H1 (cell line): Measurements from ENCODE around the gene ITGA4. TPM values are rescaled to one million over a fixed set of nuclear protein-coding genes. Genes with fewer than 3 reads are reported as not detected.

ENCODE experiments used
- CTCF ChIA-PET: fragments of 300-600 bp; sonication (Branson Sonifier 250); formaldehyde crosslinking; loops from one replicate; lab custom pipeline; 2021; ENCODE audit not compliant: partially characterized antibody; lab: Charles Lee
- POLR2A ChIA-PET: fragments of 300-600 bp; sonication (Branson Sonifier 250); formaldehyde crosslinking; loops from one replicate; lab custom pipeline; 2021; ENCODE audit warnings: inconsistent platforms; ENCODE audit not compliant: partially characterized antibody; lab: Charles Lee
- DNase-seq, 2 experiments: peaks; one replicate each; pipeline versions ENCODE4 v3.0.0 to v3.0.0-alpha.2; 2010 to 2022; ENCODE audit warnings: low spot score in 2 of 2, low read depth in 1 of 2, mixed read lengths in 1 of 2
- FAIRE-seq: peaks from 2 replicates; lab custom pipeline; 2011; peaks lifted over from hg19 to GRCh38; lab: Jason Lieb, UNC
- H2AFZ ChIP-seq: 2 replicates; pipeline ENCODE4 v1.8.1; 2012; ENCODE audit warnings: low read length, inconsistent platforms
- H2AK5ac ChIP-seq: 2 replicates; pipeline ENCODE4 v1.6.1; 2013; ENCODE audit warnings: low read depth, low read length
- H2BK120ac ChIP-seq: replicated peaks from 2 replicates; pipeline ENCODE3; 2013; ENCODE audit warnings: low read depth, low read length, inconsistent platforms
- H2BK12ac ChIP-seq: 2 replicates; pipeline ENCODE4 v1.6.1; 2013; ENCODE audit warnings: low read depth, low read length
- H2BK15ac ChIP-seq: 2 replicates; pipeline ENCODE4 v1.6.1; 2013; ENCODE audit warnings: low read length
- H2BK20ac ChIP-seq: 2 replicates; pipeline ENCODE4 v1.6.1; 2013; ENCODE audit warnings: low read length
- H2BK5ac ChIP-seq: 2 replicates; pipeline ENCODE4 v1.6.1; 2013; ENCODE audit warnings: low read depth, low read length
- H3K14ac ChIP-seq: 2 replicates; pipeline ENCODE4 v1.6.1; 2013; ENCODE audit warnings: inconsistent platforms; ENCODE audit not compliant: insufficient read length
- H3K18ac ChIP-seq: 2 replicates; pipeline ENCODE4 v1.6.1; 2013; ENCODE audit warnings: low read length; ENCODE audit errors: extremely low read depth
- H3K23ac ChIP-seq: 2 replicates; pipeline ENCODE4 v1.6.1; 2013; ENCODE audit warnings: inconsistent platforms; ENCODE audit not compliant: insufficient read length
- H3K23me2 ChIP-seq: 2 replicates; pipeline ENCODE4 v1.6.1; 2013; ENCODE audit warnings: low read depth, low read length
- H3K27ac ChIP-seq: 2 replicates; pipeline ENCODE4 v1.6.1; 2011; ENCODE audit warnings: low read depth, low read length, inconsistent platforms
- H3K27me3 ChIP-seq, 4 experiments: replicated peaks in 1 of 4; 1 replicate in 1 of 4; 2 replicates in 3 of 4; pipeline versions ENCODE4 v1.6.1 to v1.8.1; 2011 to 2013; ENCODE audit warnings: low read length in 3 of 4, mild to moderate bottlenecking in 3 of 4, inconsistent platforms in 2 of 4, mixed read lengths in 2 of 4, moderate library complexity in 1 of 4; ENCODE audit not compliant: control insufficient read depth in 3 of 4, insufficient read depth in 3 of 4; ENCODE audit errors: extremely low read depth in 1 of 4
- H3K36me3 ChIP-seq, 4 experiments: 2 replicates each; pipeline versions ENCODE4 v1.6.1 to v1.8.1; 2011 to 2013; ENCODE audit warnings: mild to moderate bottlenecking in 4 of 4, low read length in 3 of 4, moderate library complexity in 2 of 4, control low read depth in 1 of 4, inconsistent platforms in 1 of 4; ENCODE audit not compliant: insufficient read depth in 4 of 4, control insufficient read depth in 2 of 4
- H3K4ac ChIP-seq: replicated peaks from 2 replicates; pipeline ENCODE3; 2013; ENCODE audit warnings: low read length, low read depth, mixed read lengths, inconsistent platforms; ENCODE audit not compliant: insufficient read length
- H3K4me1 ChIP-seq, 4 experiments: replicated peaks in 1 of 4; 1 replicate in 1 of 4; 2 replicates in 3 of 4; pipeline versions ENCODE4 v1.6.1 to v1.8.1; 2011 to 2013; ENCODE audit warnings: low read length in 3 of 4, inconsistent platforms in 2 of 4, mixed read lengths in 1 of 4; ENCODE audit not compliant: insufficient read depth in 4 of 4, control insufficient read depth in 3 of 4
- H3K4me2 ChIP-seq, 2 experiments: 2 replicates each; pipeline versions ENCODE4 v1.6.1 to v1.8.1; 2011 to 2013; ENCODE audit warnings: low read depth in 2 of 2, low read length in 2 of 2, control low read depth in 1 of 2, inconsistent platforms in 1 of 2, mild to moderate bottlenecking in 1 of 2; ENCODE audit not compliant: insufficient read depth in 1 of 2
- H3K4me3 ChIP-seq, 4 experiments: fragments of 200-600, 300-600 bp in 1 of 4; sonication (generic), shearing (Covaris generic), sonication (Bioruptor Twin) in 1 of 4; 2 replicates each; pipeline versions ENCODE4 v1.5.1 to v1.8.1; 2011 to 2016; ENCODE audit warnings: low read length in 4 of 4, low read depth in 3 of 4, control low read depth in 2 of 4, inconsistent platforms in 2 of 4, mild to moderate bottlenecking in 2 of 4, mixed read lengths in 1 of 4, moderate library complexity in 1 of 4; ENCODE audit not compliant: insufficient read depth in 2 of 4; ENCODE audit errors: extremely low read depth in 1 of 4
- H3K56ac ChIP-seq: replicated peaks from 2 replicates; pipeline ENCODE3; 2013; ENCODE audit warnings: low read depth, mild to moderate bottlenecking, mixed read lengths, low read length, inconsistent platforms; ENCODE audit not compliant: insufficient read length
- H3K79me1 ChIP-seq: 2 replicates; pipeline ENCODE4 v1.6.1; 2013; ENCODE audit warnings: low read depth, low read length, control low read depth
- H3K79me2 ChIP-seq, 2 experiments: 2 replicates each; pipeline versions ENCODE4 v1.6.1 to v1.8.1; 2012 to 2013; ENCODE audit warnings: low read length in 2 of 2, mild to moderate bottlenecking in 2 of 2, inconsistent platforms in 1 of 2; ENCODE audit not compliant: insufficient read depth in 2 of 2, control insufficient read depth in 1 of 2
- H3K9ac ChIP-seq, 4 experiments: replicated peaks in 1 of 4; 1 replicate in 1 of 4; 2 replicates in 3 of 4; pipeline versions ENCODE4 v1.6.1 to v1.8.1; 2011 to 2013; ENCODE audit warnings: low read depth in 3 of 4, low read length in 3 of 4, control low read depth in 2 of 4, mild to moderate bottlenecking in 2 of 4, moderate library complexity in 2 of 4, inconsistent platforms in 1 of 4; ENCODE audit errors: extremely low read depth in 1 of 4
- H3K9me3 ChIP-seq, 2 experiments: 2 replicates each; pipeline versions ENCODE4 v1.6.1 to v1.8.1; 2012 to 2013; ENCODE audit warnings: mild to moderate bottlenecking in 2 of 2, moderate library complexity in 2 of 2, control low read depth in 1 of 2, inconsistent platforms in 1 of 2, low read depth in 1 of 2, low read length in 1 of 2, mixed read lengths in 1 of 2; ENCODE audit not compliant: insufficient read depth in 2 of 2
- H4K20me1 ChIP-seq, 2 experiments: replicated peaks in 1 of 2; 2 replicates each; pipeline versions ENCODE3 to v1.8.1; 2011 to 2013; ENCODE audit warnings: inconsistent platforms in 2 of 2, low read length in 2 of 2, mild to moderate bottlenecking in 1 of 2; ENCODE audit not compliant: insufficient read depth in 2 of 2, control insufficient read depth in 1 of 2
- H4K5ac ChIP-seq: 2 replicates; pipeline ENCODE4 v1.6.1; 2013; ENCODE audit warnings: low read length, low read depth, mixed read lengths, inconsistent platforms; ENCODE audit not compliant: insufficient read length
- H4K8ac ChIP-seq: 2 replicates; pipeline ENCODE4 v1.8.0; 2013; ENCODE audit warnings: mild to moderate bottlenecking, moderate library complexity, low read length, inconsistent platforms; ENCODE audit not compliant: insufficient read depth; ENCODE audit errors: extremely low read depth
- H4K91ac ChIP-seq: replicated peaks from 2 replicates; pipeline ENCODE3; 2013; ENCODE audit warnings: low read length, mixed read lengths, inconsistent platforms; ENCODE audit not compliant: insufficient read length
- CBX5 ChIP-seq: fragments of 300-800, 300-1000 bp; sonication (generic); IDR thresholded peaks from 2 replicates; pipeline ENCODE4 v1.7.1; 2016; ENCODE audit warnings: antibody characterized with exemption, low read length, low read depth
- POLR2AphosphoS5 ChIP-seq: IDR thresholded peaks from 2 replicates; pipeline ENCODE4 v1.6.1; 2011; ENCODE audit warnings: low read depth, low read length
- RBBP5 ChIP-seq: IDR thresholded peaks from 2 replicates; pipeline ENCODE4 v1.7.1; 2012; ENCODE audit warnings: low read depth, mild to moderate bottlenecking, inconsistent platforms, low read length, moderate library complexity, borderline replicate concordance
- SIRT6 ChIP-seq: IDR thresholded peaks from one replicate; pipeline ENCODE4 v1.7.1; 2012; ENCODE audit warnings: low read length, inconsistent platforms
- SUZ12 ChIP-seq: fragments of 200-600 bp; sonication (generic); IDR thresholded peaks from 2 replicates; pipeline ENCODE4 v1.6.1; 2012; ENCODE audit warnings: mild to moderate bottlenecking, inconsistent platforms, low read length, moderate library complexity, mixed read lengths
- WGBS, 2 experiments: shearing (Covaris generic) in 1 of 2; methylation state at CpG; one replicate each; pipeline versions ENCODE4 v1.1.6 to v1.1.7; 2013 to 2015; ENCODE audit warnings: low lambda C conversion rate in 2 of 2, mixed read lengths in 2 of 2, inconsistent platforms in 1 of 2, low coverage in 1 of 2, missing lambda C conversion rate in 1 of 2; ENCODE audit not compliant: insufficient replicate concordance in 2 of 2, insufficient coverage in 1 of 2, insufficient read length in 1 of 2; ENCODE audit errors: extremely low coverage in 1 of 2, missing lambda C conversion rate in 1 of 2; 5-methylcytosine and 5-hydroxymethylcytosine counted together
- polyA plus RNA-seq, 7 experiments: library from polyadenylated mRNA; depleted of rRNA in 3 of 7; stranded (reverse) in 5 of 7; unstranded in 2 of 7; fragments of >200 nt in 5 of 7; fragments of 200-250 nt in 2 of 7; gene quantifications; 1 replicate in 5 of 7; 2 replicates in 1 of 7; 4 replicates in 1 of 7; pipeline versions ENCODE4 v1.2.1 to v1.2.3, GENCODE V29; 2011 to 2013; ENCODE audit warnings: missing spikeins in 2 of 7, mixed read lengths in 2 of 7
- total RNA-seq: library from RNA; stranded (reverse); fragmentation: NEBNext Ultra II Directional; extraction: Animal tissue kit (Norgen Biotek cat#: 25700); gene quantifications from 2 replicates; pipeline ENCODE4 v1.2.1, GENCODE V29; 2021

The ITGA4 gene
- total and polyA plus RNA-seq, 2 of the 8 experiments (the other 6 are each of a cell fraction or from before 2014, with no cell fraction given) = 0.60 to 2.1 TPM

DNA sequence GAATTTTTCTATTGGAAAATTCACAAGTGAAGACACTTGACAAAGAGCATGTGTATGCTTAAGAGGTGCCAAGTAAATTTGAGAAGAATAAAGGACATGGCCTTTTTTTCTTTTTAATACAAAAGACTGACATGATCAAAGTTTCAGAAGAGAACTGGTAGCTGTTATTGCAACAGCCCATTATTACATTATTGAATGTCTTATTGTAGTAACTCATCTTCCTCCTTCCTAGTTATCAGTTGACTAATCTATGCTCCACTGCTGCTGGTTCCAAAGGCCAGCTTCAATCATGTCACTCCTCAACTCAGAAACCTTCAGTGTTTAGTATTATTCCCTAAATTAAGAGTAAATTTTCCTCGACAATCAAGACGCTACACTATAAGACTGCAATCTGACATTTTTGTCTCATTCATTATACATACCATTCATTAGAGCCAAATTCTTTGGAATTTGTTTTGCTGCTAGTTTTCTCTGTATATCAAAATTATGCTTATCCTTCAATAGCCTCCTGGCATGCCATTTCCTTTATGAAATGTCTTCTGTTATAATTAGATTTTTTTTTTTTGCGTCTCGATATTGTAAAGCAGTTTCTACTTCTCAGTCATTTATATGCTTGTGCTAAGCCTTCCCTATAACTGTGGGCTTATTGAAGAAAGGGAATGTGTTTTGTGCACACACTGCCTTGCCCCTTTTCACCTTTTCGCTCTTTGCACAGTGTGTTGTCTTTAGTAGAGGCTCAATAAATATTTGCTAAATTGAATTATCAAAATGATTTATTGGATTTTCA is 27.9 kb downstream of the ITGA4 start:
- Histone ChIP-seq H2BK120ac (no peak overlapping the region), H3K27ac (no peak overlapping the region), H3K23ac (no peak overlapping the region), H3K4me3 (no peak overlapping the region), H3K9ac (no peak overlapping the region), H3K14ac (no peak overlapping the region), H4K91ac (no peak overlapping the region), H3K56ac (no peak overlapping the region), H3K27me3 (no peaks in the 10 kb centered on the region), H4K20me1 (no peaks in the 10 kb centered on the region), H2BK5ac (no peak overlapping the region), H3K23me2 (no peaks in the 10 kb centered on the region), H3K36me3 (no peaks in the 10 kb centered on the region), H3K79me1 (no peaks in the 10 kb centered on the region), H2AFZ (no peak overlapping the region), H4K5ac (no peak overlapping the region), H2BK20ac (no peak overlapping the region), H3K79me2 (no peaks in the 10 kb centered on the region), H3K4ac (no peak overlapping the region), H4K8ac (no peak overlapping the region), H3K9me3 (no peaks in the 10 kb centered on the region), H2AK5ac (no peak overlapping the region), H3K18ac (no peak overlapping the region), H2BK15ac (no peak overlapping the region), H3K4me1 (no peaks in the 10 kb centered on the region), H2BK12ac (no peak overlapping the region), H3K4me2 (no peak overlapping the region)
- FAIRE-seq = no peak
- ChIA-PET CTCF (interaction anchor here (1.1 to 2.7 kb wide), 2 partner anchors 9 to 18 kb away, joined by 4 to 10 read pairs; no protein-coding TSS in a partner anchor), POLR2A (no interaction called here)
- DNase-seq = no peak
- WGBS, 2 experiments = 73% methylated on average over 5 of the region's 5 CpGs; no CpG with 5 or more reads in 1 of the 2 experiments
- TF ChIP-seq SIRT6 (no peak), RBBP5 (no peak), SUZ12 (no peak), POLR2AphosphoS5 (no peak), CBX5 (no peak)
